Upper lobe of right lung (tissue), 1 donor: ENCODE measurements around the gene WDR37. TPM values are rescaled to one million over a fixed set of nuclear protein-coding genes. Genes with fewer than 3 reads are reported as not detected.
A peak's percentile ranks its signal among the peaks of the same experiment; 100 is the strongest.

Source experiments
- ATAC-seq: fragments of 200-7000 bp; cut with Tn5 transposase; one replicate; pipeline ENCODE4 v1.9.1; 2020; ENCODE audit warnings: mild to moderate bottlenecking, moderate library complexity
- DNase-seq: peaks from one replicate; pipeline ENCODE4 v3.0.0-alpha.2; 2020
- H3K27ac ChIP-seq: fragments of 200-600 bp; one replicate; pipeline ENCODE4 v1.8.0; 2022
- H3K27me3 ChIP-seq: fragments of 200-600 bp; one replicate; pipeline ENCODE4 v1.8.0; 2022; ENCODE audit warnings: mild to moderate bottlenecking
- H3K36me3 ChIP-seq: fragments of 200-600 bp; one replicate; pipeline ENCODE4 v1.8.0; 2022
- H3K4me1 ChIP-seq: fragments of 200-600 bp; one replicate; pipeline ENCODE4 v1.8.0; 2022
- H3K4me3 ChIP-seq: fragments of 200-600 bp; one replicate; pipeline ENCODE4 v1.8.0; 2022; ENCODE audit warnings: mild to moderate bottlenecking
- H3K9me3 ChIP-seq: fragments of 200-600 bp; one replicate; pipeline ENCODE4 v1.8.0; 2022
- intact Hi-C: fragments of 100-400 bp; cut with DNase I; formaldehyde crosslinking; loops from one replicate; pipeline ENCODE4 v1.11.0; 2022
- total RNA-seq: library from RNA; stranded (reverse); fragmentation: NEBNext Ultra II Directional; extraction: Animal tissue kit (Norgen Biotek cat#: 25700); gene quantifications from one replicate; pipeline ENCODE4 v1.2.1, GENCODE V29; 2021
- TF ChIP-seq, protein P1 (sequence below): fragments of 200-600 bp; IDR thresholded peaks from one replicate; pipeline ENCODE4 v1.8.0; 2022; ENCODE audit warnings: antibody characterized with exemption
- donor health status: DM: no; HTN: yes; CAD: no; lungs with severe emphysema.

Gene WDR37
- total RNA-seq, 1 donor from 2014 or later = 19.9 TPM

DNA sequence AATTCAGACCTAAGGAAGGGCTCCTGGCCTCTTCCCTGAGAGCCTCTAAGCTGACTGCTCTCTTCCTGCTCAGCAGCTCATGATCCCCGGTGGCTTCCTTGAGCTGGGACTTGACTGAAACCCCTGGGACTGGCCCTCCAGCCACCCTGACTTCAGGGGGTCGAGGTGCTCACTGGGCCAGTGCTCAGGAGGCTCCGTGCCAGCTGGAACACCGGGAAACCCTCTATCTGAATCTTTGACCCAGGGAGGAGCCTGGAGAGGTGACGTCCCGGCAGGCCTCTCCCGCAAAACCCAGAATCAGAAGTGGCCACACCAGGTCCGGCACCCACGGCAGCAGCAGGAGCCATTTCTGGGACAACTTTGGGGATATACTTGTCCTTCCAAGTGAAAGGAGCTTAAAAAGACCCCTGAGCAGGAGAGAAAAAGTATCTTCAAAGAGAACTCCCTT lies 110.7 kb downstream of the WDR37 start:
- TF ChIP-seq, protein P1, sequence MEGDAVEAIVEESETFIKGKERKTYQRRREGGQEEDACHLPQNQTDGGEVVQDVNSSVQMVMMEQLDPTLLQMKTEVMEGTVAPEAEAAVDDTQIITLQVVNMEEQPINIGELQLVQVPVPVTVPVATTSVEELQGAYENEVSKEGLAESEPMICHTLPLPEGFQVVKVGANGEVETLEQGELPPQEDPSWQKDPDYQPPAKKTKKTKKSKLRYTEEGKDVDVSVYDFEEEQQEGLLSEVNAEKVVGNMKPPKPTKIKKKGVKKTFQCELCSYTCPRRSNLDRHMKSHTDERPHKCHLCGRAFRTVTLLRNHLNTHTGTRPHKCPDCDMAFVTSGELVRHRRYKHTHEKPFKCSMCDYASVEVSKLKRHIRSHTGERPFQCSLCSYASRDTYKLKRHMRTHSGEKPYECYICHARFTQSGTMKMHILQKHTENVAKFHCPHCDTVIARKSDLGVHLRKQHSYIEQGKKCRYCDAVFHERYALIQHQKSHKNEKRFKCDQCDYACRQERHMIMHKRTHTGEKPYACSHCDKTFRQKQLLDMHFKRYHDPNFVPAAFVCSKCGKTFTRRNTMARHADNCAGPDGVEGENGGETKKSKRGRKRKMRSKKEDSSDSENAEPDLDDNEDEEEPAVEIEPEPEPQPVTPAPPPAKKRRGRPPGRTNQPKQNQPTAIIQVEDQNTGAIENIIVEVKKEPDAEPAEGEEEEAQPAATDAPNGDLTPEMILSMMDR = no peak
- Histone ChIP-seq H3K4me1 (no peaks in the 10 kb centered on the region), H3K27ac (no peak overlapping the region), H3K36me3 (no peaks in the 10 kb centered on the region), H3K9me3 (no peaks in the 10 kb centered on the region), H3K4me3 (no peak overlapping the region), H3K27me3 (no peaks in the 10 kb centered on the region)
- DNase-seq = peak; percentile 42
- intact Hi-C loops = no loop called here
- ATAC-seq = no peak

DNA sequence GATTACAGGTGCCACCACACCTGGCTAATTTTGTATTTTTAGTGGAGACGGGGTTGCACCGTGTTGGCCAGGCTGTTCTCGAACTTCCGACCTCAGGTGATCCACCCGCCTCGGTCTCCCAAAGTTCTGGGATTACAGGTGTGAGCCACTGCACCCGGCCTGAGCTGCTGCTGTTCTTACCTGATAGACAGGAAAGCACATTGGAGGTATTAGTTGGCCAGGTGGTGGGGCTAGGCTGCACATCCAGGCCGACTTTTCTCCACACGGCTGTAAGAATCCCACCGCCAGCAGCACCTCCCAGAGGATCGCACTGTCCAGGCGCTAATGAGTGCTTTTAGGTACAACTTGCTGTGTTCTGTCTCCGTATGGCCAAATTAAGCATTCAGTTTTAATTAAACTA lies 112.6 kb downstream of the WDR37 start:
- Histone ChIP-seq H3K4me1 (no peaks in the 10 kb centered on the region), H3K36me3 (no peaks in the 10 kb centered on the region), H3K27ac (no peak overlapping the region), H3K27me3 (no peaks in the 10 kb centered on the region), H3K9me3 (no peaks in the 10 kb centered on the region), H3K4me3 (no peak overlapping the region)
- no peak for ATAC-seq
- intact Hi-C loops = no loop called here
- peak; percentile 25 for DNase-seq
- TF ChIP-seq, protein P1 = no peak

DNA sequence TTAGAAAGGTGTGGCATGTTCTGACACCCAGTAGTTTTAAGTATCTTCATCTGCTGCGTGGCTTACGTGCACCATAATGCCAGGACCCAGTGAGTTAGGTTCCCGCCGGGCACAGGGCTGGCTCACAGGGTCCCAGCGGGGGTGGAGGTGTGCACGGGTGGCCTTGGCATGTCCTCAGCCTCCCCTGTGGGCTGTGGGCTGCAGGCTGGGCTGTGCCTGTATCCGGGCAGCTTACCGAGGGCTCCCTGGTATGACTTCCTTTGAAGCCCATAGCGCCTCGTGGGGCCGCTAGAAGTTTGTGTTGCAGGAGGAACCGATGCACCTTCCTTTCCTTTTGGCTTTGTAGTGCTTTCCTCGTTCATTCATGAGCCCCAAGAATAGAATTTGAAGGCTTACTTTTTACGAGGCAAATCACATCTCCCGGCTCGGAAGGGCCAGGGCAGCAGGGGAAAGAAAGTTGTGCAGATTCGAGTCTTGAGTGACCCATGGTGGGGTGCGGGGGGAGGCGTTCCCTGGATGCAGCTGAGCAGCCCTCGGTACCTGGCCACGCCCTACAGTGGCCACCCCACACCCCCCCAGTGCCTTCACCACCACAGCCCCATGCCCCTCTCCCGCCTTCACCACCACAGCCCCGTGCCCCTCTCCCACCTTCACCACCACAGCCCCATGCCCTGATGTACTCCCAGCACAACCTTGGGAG lies 113.2 kb downstream of the WDR37 start:
- DNase-seq (peak; percentile 35), ATAC-seq (no peak)
- H3K4me1 ChIP-seq = no peaks in the 10 kb centered on the region
- TF ChIP-seq, protein P1 = no peak
- H3K27ac ChIP-seq = no peak overlapping the region
- H3K27me3 ChIP-seq = no peaks in the 10 kb centered on the region
- H3K36me3 ChIP-seq = no peaks in the 10 kb centered on the region
- intact Hi-C loops = no loop called here
- no peaks in the 10 kb centered on the region for H3K9me3 ChIP-seq
- no peak overlapping the region for H3K4me3 ChIP-seq

DNA sequence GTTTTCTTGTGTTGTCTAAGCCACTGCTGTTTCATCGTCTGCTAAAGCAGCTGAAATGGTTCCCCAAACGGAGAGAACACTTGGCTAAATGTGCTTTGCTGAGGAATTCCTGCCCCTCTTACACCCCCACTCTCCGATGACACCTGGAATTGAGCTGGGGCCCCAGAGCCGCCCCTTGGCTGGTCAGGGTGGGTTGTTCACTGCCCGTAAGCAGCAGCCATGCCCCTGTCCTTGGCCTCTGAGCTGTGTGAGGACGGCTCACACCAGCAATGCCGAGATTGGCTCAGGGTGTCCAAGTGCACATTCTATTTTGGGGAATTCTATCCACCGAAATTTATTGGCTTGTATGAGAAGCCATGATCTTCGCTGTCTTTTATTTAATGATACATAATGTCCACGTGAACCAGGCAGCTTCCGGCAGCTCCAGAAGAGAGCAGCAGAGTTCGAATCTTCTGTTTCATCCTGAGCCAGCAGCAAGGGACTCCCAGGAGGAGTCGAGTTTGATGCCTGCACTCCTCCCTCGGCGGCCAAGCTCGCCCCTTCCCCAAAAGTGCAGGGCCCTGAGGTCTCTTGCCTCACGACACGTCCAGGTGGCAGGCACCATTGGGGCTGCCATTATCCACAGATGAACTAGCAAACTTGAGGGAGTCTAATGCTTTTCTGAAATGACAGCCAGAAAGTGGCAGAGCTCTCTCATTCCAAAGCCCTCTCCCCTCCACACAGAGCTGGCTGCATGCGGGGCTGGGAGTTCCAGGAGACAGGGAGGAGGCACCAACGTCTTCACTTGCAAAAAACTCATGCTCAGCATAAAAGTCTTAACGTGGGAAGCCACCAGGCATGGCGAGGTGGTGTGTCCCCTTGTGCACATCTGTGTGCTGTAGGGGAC lies 114.0 kb downstream of the WDR37 start:
- ATAC-seq = no peak
- Histone ChIP-seq H3K27me3 (no peaks in the 10 kb centered on the region), H3K36me3 (no peaks in the 10 kb centered on the region), H3K27ac (no peak overlapping the region), H3K4me3 (no peak overlapping the region), H3K9me3 (no peaks in the 10 kb centered on the region), H3K4me1 (no peaks in the 10 kb centered on the region)
- TF ChIP-seq, protein P1 = no peak
- peak; percentile 48 for DNase-seq
- intact Hi-C loops = no loop called here

DNA sequence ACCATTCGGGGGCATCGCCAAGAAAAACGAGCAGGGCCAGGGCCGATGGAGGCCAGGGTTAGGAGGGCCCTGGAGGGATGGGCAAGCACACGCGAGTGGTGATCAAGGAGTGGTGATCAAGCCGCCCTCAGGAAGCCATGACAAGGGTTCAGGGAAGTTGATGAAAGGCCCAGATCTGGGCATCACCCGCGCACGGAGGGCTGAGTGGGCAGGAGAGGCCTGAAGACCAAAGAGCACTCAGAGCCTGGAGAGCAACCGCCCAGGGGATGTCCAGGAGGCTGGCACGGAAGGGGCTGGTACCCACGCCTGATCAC lies 114.6 kb downstream of the WDR37 start:
- DNase-seq = peak; percentile 31

More for the DNA sequence above, 114.6 kb downstream of the WDR37 start:
- no peaks in the 10 kb centered on the region for H3K36me3 ChIP-seq
- no peaks in the 10 kb centered on the region for H3K9me3 ChIP-seq
- H3K27me3 ChIP-seq = no peaks in the 10 kb centered on the region
- no peak for ATAC-seq
- no peaks in the 10 kb centered on the region for H3K4me1 ChIP-seq
- TF ChIP-seq, protein P1 = no peak
- H3K27ac ChIP-seq = no peak overlapping the region
- intact Hi-C loops = no loop called here
- H3K4me3 ChIP-seq = no peak overlapping the region
